ENCODE data around the gene AHCYL1.
"Not testable (repeated sequence)": the region's sequence is repeated elsewhere in the genome, so short reads cannot be mapped to it uniquely, and the experiment has no call there.

The AHCYL1 gene

GRCh38 chr1:109997867-109998229 lies 13.3 kb downstream of the AHCYL1 start:
- no peak for DNase-seq (ENCODE audit: low read depth in 2 of 2)

DNA sequence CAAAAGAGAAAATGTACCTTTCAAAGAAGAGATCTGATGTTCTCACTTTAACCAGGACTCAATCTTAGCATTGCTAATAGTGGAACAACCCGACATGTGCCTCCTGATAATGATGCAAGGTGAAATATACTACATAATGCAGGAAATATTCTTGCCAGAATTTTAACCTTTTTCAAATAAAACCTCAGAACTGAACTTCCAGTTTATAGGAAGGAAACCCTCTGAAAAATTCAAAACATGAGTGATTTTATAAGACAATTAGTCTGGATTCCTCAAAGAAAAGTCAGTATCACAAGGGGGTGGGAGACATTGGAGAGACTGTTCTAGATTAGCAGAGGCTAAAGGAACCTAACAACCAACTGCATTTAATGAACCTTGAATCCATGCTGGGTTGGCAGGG lies 18.1 kb downstream of the AHCYL1 start:
- DNase-seq (ENCODE audit: low read depth in 2 of 2), result no peak

- DNase-seq (ENCODE audit: low read depth in 2 of 2), result no peak
Measured at GRCh38 chr1:110003747-110004428, 19.3 kb downstream of the AHCYL1 start.

DNA sequence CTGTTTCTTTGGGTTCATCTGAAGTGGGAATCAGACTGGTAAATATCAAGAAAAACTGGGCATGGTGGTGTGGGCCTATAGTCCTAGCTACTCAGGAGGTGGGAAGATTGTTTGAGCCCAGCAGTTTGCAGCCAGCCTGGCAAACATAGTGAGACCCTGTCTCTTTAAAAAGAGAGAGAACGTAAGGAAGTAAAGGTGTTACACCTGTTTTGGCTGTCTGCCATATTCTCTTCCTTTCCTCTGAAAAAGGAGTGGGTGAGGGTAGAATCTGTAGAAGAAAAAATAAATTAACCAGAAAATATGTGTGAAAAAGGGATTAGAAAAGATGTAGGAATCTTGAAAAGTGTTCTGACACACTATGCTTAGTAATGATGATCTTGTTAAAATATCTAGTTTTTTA lies 20.0 kb downstream of the AHCYL1 start:
- no peak for DNase-seq (ENCODE audit: low read depth in 2 of 2)

- no peak for DNase-seq (ENCODE audit: low read depth in 2 of 2)
Measured at GRCh38 chr1:110005971-110006370, 21.4 kb downstream of the AHCYL1 start.

- no peak for DNase-seq (ENCODE audit: low read depth in 2 of 2)
Measured at GRCh38 chr1:110006516-110006915, 22.0 kb downstream of the AHCYL1 start.

GRCh38 chr1:110007046-110007830 lies 22.7 kb downstream of the AHCYL1 start:
- DNase-seq (ENCODE audit: low read depth in 2 of 2), result no peak

DNA sequence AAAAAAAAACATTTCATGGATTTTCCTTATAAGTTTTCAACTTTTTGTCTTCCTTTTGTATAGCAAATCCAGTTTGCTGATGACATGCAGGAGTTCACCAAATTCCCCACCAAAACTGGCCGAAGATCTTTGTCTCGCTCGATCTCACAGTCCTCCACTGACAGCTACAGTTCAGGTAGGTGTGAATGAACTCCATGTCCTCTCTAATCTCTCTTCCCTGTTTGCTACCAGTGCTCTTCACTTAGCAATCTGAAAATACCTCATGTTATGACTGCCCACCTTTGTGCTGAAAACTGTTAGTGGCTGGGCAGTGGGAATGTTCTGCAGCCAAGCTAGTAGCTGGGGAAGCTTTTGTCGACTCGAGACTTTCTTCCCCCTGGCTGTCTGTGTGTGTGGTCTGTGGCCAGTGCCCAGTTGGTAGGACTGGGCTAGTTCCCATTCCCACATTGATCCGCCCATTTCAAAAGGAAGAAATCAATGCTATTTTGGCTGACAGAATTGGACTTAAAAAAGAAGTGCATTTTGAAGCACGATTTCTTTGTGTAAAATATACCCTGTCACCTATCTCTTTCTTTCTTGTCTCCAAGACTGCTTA lies 24.5 kb downstream of the AHCYL1 start:
- no peak for DNase-seq (ENCODE audit: low read depth in 2 of 2)

DNA sequence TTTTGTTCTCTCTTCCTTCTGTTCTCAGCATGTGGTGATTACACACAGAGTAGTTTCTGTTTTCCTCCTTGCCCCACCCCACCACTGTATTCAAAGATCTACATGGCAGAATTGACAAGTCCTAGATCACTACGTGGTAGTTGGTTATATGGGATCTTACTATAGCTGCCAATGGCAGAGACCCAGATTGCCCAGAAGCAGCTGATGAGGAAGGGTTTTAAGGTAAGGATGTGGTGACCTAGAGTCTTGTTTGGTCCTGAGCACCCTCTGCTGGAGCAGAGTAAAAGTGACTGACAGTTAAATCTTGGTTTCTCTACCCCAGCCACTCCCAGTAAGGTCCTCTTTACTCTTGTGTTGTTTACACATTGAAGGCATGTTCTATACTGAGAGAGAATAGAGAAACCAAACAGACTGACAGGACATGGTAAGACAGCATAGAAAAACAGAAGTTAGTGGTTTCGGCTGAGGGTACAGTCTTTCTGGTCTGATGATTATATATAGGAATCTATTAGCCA lies 27.0 kb downstream of the AHCYL1 start:
- no peak for DNase-seq (ENCODE audit: low read depth in 2 of 2)

GRCh38 chr1:110012100-110012780 lies 27.7 kb downstream of the AHCYL1 start:
- no peak for DNase-seq (ENCODE audit: low read depth in 2 of 2)

GRCh38 chr1:110017792-110018191 lies 33.2 kb downstream of the AHCYL1 start:
- no peak for DNase-seq (ENCODE audit: low read depth in 2 of 2)

- DNase-seq (ENCODE audit: low read depth in 2 of 2), result no peak
Measured at GRCh38 chr1:110018396-110018795, 33.8 kb downstream of the AHCYL1 start.

GRCh38 chr1:110019770-110020169 lies 35.2 kb downstream of the AHCYL1 start:
- no peak for DNase-seq (ENCODE audit: low read depth in 2 of 2)

DNA sequence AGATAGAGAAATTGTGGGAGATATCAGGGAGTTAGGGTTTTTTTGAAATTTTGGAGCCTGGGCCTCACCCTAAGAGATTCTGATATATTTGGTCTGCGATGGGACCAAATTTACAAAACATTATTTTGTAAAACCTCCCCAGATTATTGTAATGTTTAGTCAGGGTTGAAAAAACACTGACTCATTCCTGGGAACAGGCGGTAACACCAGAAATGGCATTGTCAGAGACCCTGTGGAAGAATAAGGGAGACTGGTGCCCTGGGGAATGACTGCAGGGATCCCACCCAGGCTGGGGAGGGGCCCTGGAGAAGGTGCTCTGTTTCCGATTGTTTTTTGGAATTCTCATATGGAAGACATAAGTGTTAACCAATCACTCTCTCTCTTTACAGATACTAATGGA lies 36.7 kb downstream of the AHCYL1 start:
- DNase-seq (ENCODE audit: low read depth in 2 of 2), result no peak

DNA sequence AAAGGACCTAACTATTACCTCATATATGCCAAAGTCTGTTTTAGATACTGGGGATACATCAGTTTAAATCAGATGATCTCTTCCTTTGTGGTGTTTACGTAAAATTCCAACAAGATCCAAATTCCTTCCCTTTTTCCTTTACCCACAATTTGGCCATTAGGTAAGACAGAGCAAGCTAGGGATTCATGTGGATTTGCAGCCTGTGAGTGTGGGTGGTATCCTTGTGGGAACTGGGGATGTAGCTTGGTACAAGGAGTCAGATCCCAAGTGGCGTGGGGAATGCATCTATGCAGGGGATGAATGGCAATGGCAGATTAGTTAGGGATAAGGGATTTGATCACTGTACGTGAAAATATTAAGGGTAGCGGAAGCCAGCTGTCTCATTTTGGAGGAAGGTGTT lies 40.0 kb downstream of the AHCYL1 start:
- no peak for DNase-seq (ENCODE audit: low read depth in 2 of 2)

DNA sequence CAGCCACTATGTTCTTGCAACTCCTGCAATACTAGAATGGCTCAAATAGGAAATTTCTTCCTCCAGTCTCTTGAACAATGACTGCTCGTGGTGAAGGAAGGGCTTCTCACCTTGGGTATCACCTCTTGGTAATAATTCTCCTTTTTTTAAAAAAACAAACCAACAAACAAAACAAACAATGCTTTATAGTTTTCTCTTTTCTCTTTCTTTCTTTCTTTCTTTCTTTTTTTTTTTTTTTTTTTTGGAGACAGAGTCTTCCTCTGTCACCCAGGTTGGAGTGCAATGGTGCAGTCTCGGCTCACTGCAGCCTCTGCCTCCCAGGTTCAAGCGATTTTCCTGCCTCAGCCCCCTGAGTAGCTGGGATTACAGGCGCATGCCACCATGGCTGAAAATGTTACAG lies 46.1 kb downstream of the AHCYL1 start:
- not testable (repeated sequence) for DNase-seq (ENCODE audit: low read depth in 2 of 2)

- no peak for DNase-seq (ENCODE audit: low read depth in 2 of 2)
Measured at GRCh38 chr1:110032327-110032726, 47.8 kb downstream of the AHCYL1 start.

- no peak for DNase-seq (ENCODE audit: low read depth in 2 of 2)
Measured at GRCh38 chr1:110033421-110033820, 48.9 kb downstream of the AHCYL1 start.

DNA sequence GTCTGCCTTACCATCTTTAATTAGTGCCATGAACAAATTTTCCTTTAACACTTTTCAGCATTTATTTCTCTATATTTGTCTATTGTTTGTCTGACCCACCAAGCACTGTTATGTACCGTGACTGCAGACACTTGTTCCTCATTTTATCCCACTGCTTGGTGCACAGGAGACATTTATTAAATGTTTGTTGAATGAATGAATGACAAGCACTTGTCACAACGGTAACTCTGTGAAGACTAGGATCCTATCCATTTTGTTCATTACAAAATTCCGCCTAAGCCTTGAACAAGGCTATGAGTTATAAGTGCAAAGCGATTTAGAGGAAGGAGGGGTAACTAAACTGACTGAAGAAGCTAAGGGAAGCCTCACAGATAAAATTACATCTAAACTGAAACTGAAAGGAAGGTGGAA lies 49.5 kb downstream of the AHCYL1 start:
- no peak for DNase-seq (ENCODE audit: low read depth in 2 of 2)

DNA sequence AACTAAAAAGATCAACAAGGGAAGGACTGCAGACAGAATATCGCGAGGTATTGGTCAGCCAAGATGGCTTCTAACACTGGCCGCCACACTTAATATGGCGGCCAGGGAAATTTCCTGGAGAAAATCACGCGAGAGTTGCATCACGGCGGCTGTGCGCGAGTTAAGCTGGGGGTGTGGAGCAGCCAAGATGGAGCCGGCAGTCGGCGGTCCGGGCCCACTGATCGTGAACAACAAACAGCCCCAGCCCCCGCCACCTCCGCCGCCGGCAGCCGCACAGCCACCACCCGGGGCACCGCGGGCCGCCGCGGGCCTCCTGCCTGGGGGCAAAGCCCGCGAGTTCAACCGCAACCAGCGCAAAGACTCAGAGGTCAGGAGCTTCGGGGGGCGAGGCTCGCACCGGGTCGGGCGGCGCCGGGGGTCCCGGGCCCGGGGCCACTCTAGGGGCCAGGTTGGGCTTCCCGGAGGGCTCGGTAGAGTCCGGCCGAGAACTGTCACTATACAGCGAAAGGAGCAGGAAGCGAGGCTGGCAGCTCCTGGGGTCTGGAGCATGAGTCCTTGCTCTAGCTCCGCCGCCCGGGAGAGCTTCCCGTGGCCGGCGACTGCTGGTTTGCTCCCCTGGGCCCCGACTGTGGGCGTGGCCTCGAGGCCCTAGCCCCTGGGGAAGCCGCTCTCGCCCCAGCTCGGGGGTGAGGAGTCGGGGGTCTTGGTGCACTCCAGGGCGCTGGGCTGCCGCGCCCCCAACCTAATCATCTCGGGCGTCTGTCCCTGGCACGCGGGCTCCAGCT lies 50.1 kb downstream of the AHCYL1 start, which contains the start of gene STRIP1:
Gene STRIP1 (plus strand): TSS at position 174 of the 785 bp plus-strand sequence. CDS start 14 bp downstream, at position 188.
- DNase-seq (ENCODE audit: low read depth in 2 of 2), result peak; percentile 79 to 82

GRCh38 chr1:110035236-110035752 lies 50.7 kb downstream of the AHCYL1 start:
- DNase-seq (ENCODE audit: low read depth in 2 of 2), result no peak

All from stimulated activated CD8-positive, alpha-beta memory T cell treated with anti-CD3 and anti-CD28 coated beads, Interleukin-2, amount 100 ng/mL, for 1 hour (primary cell).